IPS-NIHi11 (cell line): ENCODE data around the gene WDR54.
"Not testable (repeated sequence)": the region's sequence is repeated elsewhere in the genome, so short reads cannot be mapped to it uniquely, and the experiment has no call there.

Source experiments
- DNase-seq: peaks from one replicate; pipeline ENCODE4 v3.0.0; 2012; ENCODE audit warnings: mixed read lengths, low spot score

Gene WDR54

DNA sequence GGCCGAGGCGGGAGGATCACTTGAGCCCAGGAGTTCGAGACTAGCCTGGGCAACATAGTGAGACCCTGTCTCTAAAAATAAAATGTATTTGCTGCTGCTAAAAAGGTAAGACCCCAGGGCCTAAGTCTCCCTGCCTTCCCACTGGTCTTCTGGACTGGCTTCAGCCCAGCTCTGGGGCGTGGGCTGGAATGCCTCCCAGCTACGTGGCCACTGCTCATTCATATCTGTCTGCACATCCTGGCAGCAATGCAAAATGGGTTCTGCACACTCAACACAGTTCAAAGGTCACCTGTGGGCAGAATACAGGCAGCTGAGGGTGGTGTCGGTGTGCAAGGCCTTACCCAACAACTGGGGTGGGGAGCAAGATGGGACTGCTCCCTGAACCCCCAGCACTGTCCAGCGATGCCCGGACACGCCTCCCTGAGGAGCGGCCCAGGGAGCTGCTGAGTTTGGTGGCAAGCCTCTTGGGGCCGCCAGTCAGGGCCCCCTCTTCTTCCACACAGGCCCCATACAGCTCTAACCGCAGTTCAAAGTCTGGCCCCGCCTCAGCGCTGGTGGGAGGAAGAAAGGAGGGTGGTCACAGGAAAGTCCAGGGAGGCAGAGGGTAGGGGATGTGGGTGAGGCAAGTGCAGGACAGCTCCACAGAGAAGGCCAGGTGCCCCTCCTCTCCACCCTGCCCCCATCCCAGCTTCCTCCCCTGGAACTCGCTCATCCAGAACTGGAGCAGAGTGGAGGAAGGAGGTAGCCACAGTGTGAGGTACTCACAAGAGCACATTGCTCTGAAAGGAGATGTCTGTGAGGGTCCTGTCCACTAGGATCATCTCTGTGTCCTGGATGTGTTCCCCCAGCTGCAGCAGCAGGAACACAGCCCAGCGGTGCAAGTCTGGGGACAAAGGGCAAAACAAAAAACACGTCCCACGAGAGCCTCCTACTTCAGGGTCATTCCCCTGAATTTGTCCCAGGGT lies 8.2 kb downstream of the WDR54 start:
- no peak for DNase-seq

DNA sequence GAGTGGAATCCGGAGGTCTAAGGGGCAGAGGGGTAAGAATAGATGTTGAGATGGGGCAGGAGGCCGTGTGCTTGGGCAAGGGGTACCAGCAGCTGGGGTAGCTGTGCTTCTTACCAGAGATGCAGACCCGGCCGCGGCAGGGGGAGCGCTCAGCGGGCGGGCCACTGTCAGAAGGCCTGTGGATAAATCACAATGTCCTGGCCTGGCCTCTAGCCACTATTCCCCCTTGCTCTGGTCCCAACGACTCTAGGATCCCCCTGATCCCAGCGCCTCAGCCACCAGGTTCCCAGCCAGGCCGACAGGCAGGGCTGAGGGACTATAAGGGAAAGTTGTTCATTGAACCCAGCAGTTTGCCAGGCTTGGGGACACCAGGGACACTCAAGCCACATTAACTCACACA lies 9.0 kb downstream of the WDR54 start:
- DNase-seq, result no peak

DNA sequence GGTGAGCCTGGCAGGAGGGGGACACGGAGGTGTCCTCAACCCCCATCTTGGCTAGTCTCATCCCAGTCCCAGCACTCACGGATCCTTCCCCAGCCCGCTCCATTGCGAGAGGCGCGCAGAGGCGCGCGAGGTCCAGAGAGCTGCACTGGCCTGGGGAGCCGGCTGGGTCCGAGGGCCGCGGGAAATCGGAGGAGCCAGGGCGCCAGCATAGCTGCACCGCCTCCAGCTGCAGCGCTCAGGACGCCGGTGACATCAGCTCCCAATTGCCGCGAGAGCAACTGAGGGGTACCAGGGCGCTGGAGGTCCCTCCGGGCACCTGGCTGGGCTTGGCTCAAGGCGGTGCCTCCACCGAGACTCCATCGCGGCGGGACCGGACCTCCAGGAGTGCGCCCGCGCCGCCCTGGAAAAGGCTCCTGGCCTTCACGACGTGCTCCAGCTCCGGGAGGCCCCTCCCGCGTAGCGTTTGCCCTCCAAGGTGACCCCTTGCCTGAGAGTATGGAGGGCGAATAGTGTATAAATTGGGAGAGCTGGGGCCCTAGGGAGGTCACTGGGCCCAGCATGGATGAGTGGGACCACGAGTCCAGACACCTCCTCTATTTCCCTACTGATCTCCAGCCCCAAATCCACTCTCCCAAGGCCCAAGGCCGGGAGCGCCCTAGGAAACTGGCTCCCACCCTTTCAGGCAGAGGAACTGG lies 14.7 kb downstream of the WDR54 start:
- no peak for DNase-seq

DNA sequence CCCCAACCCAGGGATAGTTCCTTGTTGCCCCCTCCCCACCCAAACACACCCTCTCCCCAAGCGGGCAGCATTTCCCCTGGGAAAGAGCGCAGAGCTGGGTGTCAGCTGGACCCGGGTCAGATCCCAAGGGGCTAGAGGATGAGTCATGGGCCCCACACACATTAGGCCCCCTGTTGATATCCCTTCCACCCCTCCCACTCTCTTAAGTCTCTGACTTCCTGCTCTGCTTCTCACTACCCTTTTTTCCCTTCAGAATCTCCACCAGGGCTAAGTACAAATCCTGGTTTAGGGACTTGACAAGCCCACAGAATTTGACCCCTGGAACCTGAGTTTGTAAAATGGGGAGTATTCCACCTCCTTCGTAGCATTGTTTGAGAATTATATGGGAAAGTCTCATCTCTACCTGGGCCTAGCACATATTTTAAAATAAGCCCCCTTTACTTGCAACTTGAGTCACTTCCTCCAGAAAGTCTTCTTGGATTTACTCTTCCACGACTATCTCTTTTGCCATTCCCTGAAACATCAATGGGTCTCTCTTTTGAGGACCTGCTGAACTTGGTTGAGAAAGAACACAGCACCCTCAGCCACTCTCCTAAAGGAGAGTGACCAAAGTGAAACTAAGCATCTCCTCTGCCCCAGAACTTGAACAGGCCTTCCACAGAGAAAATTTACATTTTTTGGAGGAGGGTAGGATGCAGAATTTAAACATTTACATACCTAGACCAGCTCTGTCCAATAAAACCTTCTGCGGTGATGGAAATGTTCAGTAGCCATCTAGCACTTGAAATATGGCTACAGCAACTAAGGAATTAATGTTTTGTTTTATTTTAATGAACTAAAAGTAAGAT lies 15.5 kb downstream of the WDR54 start:
- DNase-seq, result peak; percentile 41

DNA sequence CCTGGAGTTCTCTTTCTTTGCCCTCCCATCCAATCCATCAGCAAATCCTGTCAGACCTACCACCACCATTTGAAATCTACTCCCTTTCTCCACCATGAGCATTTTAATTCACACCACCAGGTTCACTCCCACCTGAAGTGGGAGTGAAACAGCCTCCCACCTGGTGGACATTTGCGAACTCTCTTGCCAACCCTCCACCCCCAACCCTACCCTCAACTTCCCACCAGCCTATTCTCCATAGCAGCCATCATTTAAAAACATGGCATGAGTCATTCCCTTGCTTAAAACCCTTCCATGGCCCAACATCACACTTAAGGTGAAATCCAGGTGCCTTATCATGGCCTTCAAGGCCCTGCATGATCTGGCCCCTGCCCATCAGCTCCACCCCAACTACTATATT lies 16.7 kb downstream of the WDR54 start:
- no peak for DNase-seq

DNA sequence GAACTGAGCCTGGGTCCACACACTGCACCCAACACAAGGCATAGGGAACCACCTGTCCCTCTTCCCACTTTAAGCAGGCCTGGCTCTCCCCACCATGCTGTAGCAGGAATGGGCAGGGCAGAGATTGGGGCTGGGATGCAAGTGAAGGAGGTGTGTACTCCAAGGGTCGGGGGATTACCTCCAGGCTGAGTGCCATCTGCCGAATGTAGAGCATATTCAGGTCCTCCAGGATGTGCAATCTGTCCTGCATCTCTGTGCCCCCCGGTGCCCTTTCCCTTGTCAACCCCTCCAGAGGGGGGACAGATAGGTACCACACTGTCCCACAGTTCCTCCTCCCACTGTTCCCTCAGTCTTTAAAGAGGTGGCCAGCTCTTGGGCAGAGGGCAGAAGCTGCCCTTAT lies 17.8 kb downstream of the WDR54 start:
- no peak for DNase-seq

DNA sequence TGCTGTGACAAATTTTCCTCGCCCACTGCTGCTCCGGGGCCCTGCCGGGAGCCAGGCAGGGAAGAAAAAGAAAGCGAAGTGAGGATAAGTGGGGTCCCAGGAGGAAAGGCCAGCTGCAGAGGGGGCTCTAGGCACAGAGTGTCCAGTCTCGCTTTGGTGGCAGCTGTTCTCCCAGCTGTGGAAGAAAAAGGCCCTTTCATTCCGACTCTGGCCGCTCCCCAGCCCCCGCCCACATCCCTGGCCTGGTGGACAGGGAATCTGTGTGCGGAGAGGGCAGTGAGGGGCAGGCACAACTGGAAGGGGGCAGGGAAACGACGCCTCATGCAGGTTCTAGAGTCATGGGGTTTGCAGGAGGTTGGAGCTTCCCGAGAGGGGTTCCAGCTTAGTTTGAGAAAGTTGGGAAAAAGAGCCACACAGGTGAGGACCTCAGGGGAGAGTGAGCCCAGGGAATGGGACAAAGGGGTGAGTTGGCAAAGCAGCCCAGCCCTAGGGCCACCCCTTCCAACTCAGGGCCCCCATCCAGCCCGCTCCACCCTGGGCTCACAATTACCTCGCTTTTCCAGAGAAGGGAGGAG lies 18.4 kb downstream of the WDR54 start:
- DNase-seq, result no peak

DNA sequence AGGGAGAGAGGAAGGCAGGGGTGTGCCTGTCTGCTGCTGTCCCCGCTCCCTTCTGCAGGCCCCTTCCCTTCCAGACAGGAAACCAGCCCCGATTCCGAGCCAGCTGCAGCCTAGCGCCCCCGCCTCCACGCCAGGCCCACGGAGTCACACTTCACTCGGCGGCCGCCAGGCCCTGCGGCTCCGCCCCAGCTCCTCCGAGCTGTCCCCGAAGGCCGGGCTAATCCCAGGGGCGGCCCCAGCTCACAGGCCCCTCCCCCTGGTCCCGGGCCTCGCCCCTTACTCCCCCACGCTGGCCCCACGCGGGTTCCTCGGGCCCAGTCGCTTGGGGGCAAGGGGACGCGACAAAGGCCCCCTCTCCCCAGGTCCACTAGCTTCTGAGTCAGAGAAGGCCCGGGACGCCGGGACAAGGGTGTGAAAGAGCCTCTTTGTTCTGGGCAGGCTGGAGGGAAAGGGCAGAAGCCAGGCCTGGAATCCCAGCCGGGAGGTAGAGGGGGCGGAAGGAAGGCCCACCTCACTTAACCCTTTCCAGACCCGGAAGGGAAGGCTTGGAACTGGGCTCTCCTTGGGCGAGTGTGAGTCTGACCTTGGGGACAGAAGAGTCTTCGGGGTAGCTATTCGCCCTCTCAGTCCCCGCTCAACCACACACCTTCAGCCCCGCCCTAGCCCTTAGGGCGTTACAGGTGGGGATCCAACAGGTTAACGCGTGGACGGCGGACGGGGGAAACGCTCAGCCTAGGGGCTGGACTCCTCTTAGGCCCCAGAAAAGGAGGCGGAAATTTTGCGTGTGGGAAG lies 19.0 kb downstream of the WDR54 start:
- DNase-seq, result peak; percentile 100

DNA sequence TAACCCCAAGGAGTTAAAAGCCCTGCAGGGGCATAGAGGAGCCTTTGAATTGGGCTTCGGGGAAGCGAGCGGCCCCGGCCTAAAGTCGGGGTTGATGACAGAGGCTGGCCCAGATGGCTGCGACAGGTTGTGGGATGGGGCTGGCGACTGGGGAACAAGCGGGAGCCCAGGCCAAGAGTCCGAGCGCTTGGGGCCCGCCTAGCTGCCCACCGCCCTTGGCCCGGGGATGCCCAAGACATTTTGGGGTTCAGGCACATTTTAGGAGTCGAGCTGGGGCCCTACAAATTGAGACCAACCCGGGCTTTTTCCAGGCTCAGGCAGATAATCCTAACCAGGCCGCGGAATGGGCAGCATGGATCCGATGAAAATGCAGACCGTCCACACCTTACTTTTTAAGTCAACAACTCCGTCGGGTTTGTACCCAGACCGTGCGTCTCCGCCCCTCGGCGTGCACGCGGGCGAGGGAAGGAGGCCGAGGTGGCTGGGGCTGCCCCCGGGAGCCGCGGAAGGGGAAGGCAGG lies 19.7 kb downstream of the WDR54 start:
- DNase-seq, result no peak

DNA sequence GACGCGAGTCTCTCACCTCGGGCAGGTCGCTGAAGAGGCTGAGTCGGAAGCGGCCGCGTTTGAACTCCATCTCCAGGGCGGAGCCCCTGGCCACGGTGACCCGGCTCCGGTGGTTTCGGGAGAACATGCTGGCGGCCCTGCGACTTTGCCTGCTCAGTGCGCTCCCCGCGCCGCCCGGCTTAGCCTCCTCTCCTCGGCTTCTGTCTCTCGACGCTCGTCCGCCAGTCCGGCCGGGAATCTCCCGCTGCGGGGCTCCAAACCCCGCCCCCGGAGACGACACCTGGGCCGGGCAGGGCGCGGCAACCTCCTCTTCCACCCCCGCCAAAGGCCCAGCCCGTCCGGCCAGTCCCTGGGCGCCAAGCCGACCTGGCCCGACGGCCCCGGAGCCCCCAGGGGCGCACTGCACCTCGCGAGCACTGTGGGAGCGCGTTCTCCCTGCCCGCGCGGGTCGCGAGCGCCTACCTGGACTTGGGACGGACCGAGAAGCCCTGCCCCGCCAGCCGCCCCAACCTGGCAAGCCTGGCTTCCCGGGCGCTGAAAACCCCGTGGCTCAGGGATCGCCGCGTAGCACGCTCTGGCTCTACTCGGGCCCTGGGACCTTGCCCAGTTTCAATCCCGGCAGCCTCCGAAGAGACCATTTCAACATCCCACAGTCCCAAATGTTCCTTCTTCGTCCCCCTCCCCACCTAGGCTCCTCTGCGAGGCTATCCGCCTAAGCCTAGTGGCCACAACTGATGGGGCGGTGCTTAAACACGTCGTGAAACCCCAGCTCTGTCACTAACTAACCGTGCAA lies 20.4 kb downstream of the WDR54 start, which contains the start of gene RTKN:
Gene RTKN, minus strand, starts transcription at position 248 of the 793 bp plus-strand sequence. Its CDS starts 121 bp downstream, at position 127.
- DNase-seq, result peak; percentile 86

DNA sequence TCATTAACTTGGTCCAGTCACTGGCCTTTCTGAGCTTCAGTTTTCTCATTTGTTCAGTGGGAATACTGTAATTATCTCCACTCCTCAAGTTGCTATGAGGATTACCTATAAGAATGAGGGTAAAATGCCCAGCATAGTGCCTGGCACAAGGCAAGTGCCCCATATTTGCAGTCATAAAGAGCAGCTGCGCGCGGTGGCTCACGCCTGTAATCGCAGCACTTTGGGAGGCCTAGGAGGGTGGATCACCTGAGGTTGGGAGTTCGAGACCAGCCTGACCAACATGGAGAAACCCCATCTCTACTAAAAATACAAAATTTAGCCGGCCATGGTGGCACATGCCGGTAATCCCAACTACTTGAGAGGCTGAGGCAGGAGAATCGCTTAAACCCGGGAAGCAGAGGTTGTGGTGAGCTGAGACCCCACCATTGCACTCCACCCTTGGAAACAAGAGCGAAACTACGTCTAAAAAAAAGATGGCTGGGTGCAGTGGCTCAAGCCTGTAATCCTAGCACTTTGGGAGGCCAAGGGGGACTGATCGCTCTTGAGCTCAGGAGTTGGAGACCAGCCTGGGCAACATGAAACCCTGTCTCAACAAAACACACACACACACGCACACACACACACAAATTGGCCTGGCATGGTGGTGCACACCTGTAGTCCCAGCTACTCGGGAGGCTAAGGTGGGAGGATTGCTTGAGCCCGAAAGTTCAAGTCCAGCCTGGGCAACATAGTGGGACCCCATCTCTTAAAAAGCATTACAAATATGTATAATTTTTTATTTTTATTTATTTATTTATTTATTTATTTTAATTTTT lies 21.2 kb downstream of the WDR54 start:
- not testable (repeated sequence) for DNase-seq

DNA sequence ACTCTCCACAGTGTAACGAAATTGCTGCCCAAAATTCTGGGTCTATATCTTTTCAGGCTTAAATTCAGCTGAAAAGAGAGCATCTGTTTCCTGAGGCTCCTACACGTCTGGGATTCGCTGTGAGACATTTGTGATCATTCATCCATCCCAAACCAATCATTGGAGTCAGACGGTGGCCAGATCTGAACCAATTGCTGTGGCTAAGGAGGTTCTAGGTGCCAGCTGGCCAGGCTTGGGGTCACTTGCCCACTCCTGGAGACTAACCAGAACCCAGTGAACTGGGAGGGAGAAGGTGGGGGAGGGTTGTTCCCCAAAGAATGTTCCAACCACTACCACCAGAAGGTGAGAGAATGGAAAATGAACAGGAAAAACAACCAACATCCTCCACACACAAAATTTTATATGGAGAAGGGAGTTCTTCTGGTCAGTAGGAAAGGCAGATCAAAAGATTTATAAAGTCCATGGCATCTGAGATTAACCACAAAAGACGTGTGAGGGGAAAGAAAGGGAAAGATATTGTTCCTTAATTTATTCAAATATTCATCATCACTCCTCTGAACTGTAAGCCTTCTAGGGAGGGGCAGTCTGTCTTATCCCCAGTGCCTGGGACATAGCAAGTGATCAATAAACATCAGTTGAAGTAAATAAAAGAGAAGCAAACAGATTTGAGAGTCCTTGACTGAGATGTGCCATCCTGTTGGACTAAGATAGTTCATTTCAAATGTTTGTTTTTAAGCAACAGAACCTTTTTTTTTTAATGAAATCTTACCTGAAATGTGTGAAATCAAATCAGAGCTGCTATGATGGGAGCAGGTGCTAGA lies 23.2 kb downstream of the WDR54 start:
- no peak for DNase-seq

DNA sequence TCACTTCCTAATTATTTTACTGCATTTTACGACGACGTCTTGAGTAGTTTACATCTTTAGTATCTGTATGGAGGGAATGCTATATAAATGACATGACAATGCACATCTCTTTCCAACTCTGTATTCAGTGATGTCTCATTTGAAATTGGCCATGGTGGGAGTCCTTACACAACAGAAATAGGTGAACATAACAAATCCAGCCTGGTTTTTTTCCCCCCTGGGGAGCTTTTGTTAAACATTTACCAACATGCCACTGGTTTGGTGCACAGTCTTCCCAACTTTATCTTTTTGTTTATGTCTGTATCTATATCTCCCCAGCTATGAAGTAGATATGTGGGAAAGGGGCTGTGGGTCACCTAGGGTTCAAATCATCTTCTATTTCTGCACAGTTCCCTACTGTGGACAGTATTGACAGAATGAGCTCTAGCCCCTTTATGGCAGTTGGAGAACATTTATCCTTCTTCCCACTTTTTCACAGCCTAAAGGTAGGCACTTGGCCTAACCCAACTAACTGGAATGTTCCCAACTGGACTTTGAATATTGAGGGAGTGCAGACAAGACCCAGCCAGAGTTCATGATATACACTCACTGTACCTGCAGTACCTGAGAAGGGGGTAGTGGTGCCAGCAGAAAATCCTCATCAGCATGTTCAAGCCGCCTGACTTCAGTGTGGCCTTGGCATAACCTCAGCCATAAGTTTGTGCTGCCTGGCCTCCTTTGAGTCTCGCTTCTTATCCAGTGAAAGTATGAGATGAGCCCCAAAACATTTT lies 25.9 kb downstream of the WDR54 start:
- no peak for DNase-seq

DNA sequence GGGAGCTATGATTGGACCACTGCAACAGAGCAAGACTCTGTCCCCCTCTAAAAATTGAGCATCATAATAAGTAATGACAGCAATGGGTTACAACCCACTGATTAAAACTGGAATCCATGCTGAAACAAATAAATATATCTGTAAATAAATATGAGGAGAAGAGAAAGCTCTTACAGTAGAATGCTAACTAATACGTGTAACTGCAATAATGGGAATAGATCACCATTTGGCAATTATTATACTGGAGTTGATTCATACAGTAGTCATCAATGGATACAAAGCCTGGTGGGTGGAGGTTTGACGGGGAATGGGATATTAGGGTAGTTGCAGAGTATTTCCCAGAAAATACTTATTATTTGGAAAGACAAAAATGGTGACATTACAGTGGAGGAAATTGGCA lies 27.2 kb downstream of the WDR54 start:
- no peak for DNase-seq

DNA sequence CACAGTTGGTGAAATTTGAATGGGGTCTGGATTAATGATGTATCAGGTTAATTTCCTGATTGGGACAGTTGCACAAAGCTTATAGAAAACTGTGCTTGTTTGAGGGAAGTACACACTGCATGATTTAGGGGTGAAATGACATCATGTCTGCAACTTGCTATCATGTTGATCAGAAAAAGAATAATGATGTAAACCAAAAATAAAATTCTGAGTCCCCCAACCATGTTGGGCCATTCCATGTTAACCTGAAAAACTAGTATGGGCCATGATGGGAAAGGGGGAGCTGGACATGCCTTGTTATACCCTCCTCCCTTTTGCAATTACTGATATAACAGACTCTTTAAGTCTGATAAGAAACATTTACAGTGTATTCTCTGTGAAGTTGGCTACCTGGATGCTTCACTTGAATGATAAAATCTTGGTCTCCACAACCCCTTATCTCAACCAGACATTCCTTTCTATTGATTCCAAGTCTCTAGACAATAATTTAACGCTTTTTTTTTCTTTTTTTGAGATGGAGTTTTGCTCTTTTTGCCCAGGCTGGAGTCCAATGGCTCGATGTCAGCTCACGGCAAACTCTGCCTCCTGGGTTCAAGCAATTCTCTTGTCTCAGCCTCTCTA lies 29.1 kb downstream of the WDR54 start:
- no peak for DNase-seq

DNA sequence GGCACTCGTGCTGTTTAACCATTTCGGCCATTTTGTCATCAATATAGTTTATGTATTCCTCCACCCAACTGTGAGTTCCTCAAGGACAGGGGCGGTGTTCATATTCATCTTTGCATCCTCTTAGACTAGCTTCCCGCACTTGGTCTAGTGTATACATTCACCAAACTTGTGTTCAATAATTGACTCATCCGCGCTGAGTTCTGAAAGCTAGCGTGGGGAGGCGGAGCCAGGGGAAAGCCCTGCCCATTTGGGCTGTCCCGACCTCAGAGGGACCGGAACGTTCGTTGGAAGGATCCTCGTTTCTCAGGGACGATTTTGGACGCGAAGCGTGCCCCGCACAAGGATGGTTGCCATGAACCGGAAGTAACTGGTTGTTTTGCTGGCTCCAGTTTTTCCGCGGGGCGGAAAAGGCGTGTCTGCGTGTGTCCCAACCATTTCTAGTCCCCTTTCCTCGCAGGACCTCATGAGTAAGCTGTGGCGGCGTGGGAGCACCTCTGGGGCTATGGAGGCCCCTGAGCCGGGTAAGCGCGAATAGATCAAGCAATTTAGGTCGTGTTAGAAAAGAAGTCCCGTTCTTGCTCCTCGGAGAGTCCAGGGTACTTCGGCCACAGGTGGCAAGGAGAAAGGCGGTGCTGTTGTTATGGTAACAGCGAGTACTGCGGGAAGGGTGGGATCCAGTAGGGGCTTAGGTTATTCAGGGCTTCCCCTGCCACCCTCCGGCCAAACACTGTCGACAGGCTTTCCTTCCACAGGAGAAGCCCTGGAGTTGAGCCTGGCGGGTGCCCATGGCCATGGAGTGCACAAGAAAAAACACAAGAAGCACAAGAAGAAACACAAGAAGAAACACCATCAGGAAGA lies 33.4 kb downstream of the WDR54 start, which contains the start of gene INO80B:
Gene INO80B, plus strand, starts transcription at position 434 of the 858 bp plus-strand sequence. Its CDS starts 30 bp downstream, at position 464.
- DNase-seq, result peak; percentile 77
